Ramos (cell line): ENCODE results near the gene PITHD1.
"Not testable (repeated sequence)": the region's sequence is repeated elsewhere in the genome, so short reads cannot be mapped to it uniquely, and the experiment has no call there.

Source experiments
- in situ Hi-C: fragments of 300-500 bp; cut with MboI; formaldehyde crosslinking; loops from one replicate; pipeline ENCODE4 v1.14.3; 2022; ENCODE audit warnings: low sequenced_read_pairs; ENCODE audit not compliant: unreplicated experiment

PITHD1 gene

GRCh38 chr1:23814016-23814415, 35.8 kb downstream of the PITHD1 start:
- in situ Hi-C loops, result loop anchor here (25.0 kb wide), 1 partner anchor 573 kb away; no protein-coding TSS in a partner anchor

- in situ Hi-C loops, result loop anchor here (25.0 kb wide), 1 partner anchor 571 kb away; no protein-coding TSS in a partner anchor
Measured at GRCh38 chr1:23816361-23816760, 38.1 kb downstream of the PITHD1 start.

DNA sequence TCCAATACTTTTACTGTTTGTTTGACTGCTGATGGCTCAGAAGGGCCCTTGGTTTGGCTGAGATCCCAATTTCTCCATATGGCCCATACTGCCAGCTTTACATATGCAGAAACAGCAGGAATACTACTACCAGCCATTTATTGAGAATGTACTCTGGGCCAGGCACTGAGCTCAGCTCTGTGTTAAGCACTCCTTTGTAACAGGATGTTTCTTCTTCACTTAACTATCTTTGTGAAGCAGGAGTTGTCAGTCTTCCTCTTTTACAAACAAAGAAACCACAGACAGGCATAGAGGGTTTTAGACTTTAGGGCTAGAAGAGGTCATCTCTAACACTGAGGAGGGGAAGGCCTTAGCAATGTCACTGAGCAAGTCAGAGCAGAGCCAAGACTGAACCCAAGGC, 38.7 kb downstream of the PITHD1 start:
- in situ Hi-C loops, result loop anchor here (25.0 kb wide), 1 partner anchor 570 kb away; no protein-coding TSS in a partner anchor

DNA sequence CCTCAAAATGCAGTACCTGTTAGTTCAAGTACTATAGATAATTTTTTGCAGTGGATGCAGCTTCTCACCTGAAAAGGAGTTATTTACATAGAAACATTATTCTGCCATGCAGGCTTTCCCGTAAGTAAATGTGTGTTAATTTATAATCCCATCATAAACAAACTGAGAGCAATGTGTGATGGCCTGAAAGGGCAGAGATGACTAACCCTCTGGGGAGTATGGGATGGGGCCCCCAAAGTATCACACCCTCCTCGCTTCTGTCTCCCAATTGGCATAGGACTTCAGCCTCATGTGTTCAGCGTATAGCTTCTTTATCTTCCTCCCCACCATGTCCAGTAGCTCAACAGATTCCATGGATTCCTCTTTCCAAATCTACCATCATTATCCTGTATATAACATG, 39.4 kb downstream of the PITHD1 start:
- in situ Hi-C loops, result loop anchor here (25.0 kb wide), 1 partner anchor 570 kb away; no protein-coding TSS in a partner anchor

GRCh38 chr1:23823767-23824166, 45.5 kb downstream of the PITHD1 start:
- in situ Hi-C loops, result loop anchor here (25.0 kb wide), 1 partner anchor 564 kb away; no protein-coding TSS in a partner anchor

- in situ Hi-C loops, result loop anchor here (25.0 kb wide), 1 partner anchor 563 kb away; no protein-coding TSS in a partner anchor
Measured at GRCh38 chr1:23824711-23825075, 46.5 kb downstream of the PITHD1 start.

GRCh38 chr1:23825076-23825761, 47.0 kb downstream of the PITHD1 start, which contains the start of gene HMGCL:
HMGCL (minus strand) TSS chr1:23825429; CDS start chr1:23825415, 14 bp downstream.
- in situ Hi-C loops, result no loop called here

DNA sequence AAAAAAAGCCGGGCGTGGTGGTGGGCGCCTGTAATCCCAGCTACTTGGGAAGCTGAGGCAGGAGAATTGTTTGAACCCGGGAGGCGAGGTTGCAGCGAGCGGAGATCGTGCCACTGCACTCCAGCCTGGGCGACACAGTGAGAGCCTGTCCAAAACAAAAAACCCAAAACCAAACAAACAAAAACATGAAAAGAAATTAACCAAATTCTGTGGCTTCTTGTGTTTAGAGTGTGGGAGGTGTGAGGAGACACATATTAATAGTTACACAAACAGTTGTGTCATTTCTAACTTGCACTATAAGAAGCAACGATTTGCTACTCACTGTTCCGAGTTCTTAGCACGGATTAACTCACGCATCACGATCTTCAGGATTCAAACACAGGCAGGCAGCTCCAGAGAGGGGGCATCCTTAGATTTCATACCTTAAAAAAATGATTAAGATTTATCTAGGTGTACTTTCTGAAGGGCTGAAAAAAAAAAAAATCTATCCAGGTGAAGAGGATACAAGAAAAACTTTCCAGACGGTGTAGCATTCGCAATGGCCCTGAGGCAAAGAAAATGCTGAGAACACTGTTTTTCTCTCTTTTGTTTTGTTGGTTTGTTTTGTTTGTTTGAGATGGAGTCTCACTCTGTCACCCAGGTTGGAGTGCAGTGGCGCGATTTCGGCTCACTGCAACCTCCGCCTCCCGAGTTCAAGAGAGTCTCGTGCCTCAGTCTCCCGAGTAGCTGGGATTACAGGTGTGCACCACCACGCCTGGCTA, 47.7 kb downstream of the PITHD1 start:
- in situ Hi-C loops, result no loop called here

DNA sequence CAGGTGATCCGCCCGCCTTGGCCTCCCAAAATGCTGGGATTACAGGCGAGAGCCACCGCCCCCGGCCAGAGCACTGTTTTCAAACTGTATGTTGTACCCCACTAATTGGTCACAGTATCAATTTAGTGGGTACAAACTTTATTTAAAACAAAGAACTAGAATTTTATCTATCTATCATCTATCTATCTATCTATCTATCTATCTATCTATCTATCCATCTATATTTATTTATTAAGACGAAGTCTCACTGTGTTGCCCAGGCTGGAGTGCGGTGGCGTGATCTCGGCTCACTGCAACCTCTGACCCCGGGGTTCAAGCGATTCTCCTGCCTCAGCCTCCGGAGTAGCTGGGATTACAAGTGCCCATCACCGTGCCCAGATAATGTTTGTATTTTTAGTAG, 48.4 kb downstream of the PITHD1 start:
- in situ Hi-C loops, result not testable (repeated sequence)

- in situ Hi-C loops, result no loop called here
Measured at GRCh38 chr1:23827717-23828116, 49.5 kb downstream of the PITHD1 start.

DNA sequence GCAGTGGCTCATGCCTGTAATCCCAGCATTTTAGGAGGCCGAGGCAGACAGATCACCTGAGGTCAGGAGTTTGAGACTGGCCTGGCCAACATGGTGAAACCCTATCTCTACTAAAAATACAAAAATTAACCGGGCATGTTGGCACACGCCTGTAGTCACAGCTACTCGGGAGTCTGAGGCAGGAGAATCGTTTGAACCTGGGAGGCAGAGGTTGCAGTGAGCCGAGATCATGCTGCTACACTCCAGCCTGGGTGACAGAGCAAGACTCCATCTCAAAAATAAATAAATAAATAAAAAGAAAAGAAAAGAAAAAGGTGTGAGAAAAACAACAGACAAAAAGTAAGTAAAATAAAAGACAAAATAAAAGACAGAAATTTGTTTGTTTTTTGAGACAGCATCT, 55.9 kb downstream of the PITHD1 start:
- in situ Hi-C loops, result not testable (repeated sequence)

DNA sequence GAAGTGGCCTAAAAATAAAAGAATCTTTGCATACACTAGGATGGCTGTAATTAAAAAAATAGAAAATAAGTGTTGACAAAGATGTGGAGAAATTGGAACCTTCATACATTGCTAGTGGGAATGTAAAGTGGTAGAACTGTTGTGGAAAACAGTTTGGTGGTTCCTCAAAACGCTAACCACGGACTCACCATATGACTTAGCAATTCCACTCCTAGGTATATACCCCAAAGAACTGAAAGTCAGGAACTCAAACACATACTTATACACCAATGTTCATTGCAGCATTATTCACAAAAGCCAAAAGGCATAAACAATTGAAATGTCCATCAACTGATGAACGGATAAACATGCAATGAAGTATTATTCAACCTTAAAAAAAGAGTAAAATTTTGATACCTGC, 57.8 kb downstream of the PITHD1 start:
- in situ Hi-C loops, result no loop called here
